Stimulated activated naive CD4-positive, alpha-beta T cell (primary cell): ENCODE data around the gene RHOV.

Experiments used
- DNase-seq, 6 experiments: peaks; one replicate each; lab custom pipeline; 2025; lab: John Stamatoyannopoulos, UW

The RHOV gene

GRCh38 chr15:40845036-40845435, 29.0 kb downstream of the RHOV start:
- DNase-seq: no peak

DNA sequence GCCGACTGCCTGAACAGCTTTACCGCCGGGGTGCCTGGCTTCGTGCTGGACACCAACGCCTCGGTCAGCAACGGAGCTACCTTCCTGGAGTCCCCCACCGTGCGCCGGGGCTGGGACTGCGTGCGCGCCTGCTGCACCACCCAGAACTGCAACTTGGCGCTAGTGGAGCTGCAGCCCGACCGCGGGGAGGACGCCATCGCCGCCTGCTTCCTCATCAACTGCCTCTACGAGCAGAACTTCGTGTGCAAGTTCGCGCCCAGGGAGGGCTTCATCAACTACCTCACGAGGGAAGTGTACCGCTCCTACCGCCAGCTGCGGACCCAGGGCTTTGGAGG, 29.4 kb downstream of the RHOV start:
- DNase-seq: peak in 4 of 6 experiments; percentile 5 to 63 (median 32)

GRCh38 chr15:40843885-40844695, 29.9 kb downstream of the RHOV start, which contains the start of gene SPINT1:
TSS of gene SPINT1 (plus strand) at chr15:40844048. CDS start at chr15:40844555, 507 bp downstream.
- peak in 4 of 6 experiments; percentile 10 to 63 (median 32) for DNase-seq

GRCh38 chr15:40843261-40843884, 30.7 kb downstream of the RHOV start:
- no peak for DNase-seq

DNA sequence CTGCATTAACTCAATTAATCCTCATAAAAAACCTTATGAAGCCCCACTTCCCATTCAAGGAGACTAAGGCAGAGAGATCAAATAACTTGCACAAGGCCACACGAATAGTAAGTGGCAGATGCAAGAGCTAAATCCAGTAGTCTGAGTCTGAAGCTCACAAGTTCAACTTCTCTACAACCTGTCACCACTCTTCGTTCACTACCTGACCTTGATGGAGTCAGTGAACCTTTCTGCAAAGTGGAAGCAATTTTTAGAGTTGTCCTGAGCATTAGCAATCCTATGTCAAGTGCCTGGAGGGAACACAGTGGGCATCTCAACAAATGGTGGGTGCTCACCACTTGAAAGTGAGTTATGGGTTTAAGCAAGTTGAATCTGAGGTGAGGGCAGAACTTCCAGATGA, 32.3 kb downstream of the RHOV start:
- DNase-seq: no peak

DNA sequence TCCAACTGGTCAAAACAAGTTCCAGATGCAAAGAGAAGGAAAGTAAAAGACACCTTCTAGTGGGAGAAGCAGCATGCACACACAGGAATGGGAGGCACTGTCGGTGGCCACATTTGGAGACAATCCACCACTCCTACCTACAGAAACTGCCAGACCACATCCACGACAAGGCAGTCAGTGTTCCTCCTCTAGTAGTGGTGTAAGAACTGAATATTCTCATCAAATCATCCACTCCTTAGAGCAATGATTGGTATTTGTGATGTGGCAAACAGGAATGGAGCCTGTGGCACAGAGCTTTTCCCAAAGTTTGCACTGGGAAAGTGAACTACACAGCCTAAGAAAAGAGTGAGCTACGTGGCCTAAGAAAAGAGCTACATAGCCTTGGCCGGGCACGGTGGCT, 35.3 kb downstream of the RHOV start:
- no peak for DNase-seq

DNA sequence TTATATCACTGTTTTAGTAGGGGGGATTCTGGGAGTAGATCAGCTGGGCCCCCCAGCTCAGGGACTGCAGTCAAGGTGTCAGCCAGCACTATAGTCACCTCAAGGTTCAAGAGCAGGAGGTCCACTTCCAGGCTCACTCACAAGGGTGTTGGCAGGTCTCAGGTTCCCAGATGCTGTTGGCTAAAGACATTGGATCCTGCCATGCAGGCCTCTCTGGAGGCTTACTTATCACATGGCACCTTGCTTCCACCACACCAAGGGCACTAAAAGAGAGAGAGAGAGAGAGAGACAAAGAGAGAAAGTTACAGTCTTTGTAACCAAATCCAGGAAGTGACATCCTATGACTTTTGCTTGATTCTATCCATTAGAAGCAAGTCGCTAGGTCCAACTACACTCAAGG, 38.0 kb downstream of the RHOV start:
- DNase-seq: no peak

GRCh38 chr15:40832903-40833302, 41.1 kb downstream of the RHOV start:
- DNase-seq: no peak

DNA sequence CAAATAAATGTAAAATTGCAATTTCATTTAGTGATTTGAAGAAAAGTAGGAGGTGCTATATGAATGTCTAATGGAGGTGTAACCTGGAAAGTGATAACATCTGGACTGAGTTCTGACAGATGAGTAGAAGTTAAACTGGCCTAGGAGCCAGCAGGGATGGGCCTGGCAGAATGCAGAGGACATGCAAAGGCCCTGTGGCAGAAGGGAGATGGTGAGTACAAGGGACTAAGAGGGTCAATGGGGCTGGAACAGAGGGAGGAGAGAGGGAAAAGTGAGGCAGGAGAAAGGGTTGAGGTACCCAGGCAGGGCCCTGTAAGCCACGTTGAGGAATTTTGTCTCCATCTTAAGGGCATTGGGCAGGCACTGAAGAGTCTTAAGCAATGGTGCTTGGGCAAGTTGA, 42.2 kb downstream of the RHOV start:
- DNase-seq: no peak

- DNase-seq: no peak
Observed at GRCh38 chr15:40830884-40831283, 43.1 kb downstream of the RHOV start.

DNA sequence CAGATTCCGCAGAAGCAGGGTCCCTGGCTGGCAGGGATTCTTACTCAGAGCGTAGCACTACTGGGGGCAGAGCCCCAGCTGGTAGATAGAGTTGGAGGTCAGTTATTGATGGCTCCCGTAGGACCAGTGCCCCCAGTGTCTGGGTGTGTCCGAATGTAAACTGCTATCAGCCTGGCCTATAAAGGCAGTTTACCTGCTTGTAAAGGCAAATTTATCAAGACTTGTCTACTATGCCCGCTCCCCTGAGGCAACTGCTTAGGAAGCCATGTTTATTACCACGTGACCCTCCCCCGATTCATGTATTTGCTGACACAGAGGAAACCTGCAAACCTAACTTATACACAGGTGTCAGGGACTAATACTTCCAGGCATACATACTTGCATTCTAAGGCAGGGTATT, 44.9 kb downstream of the RHOV start:
- DNase-seq: no peak

GRCh38 chr15:40828447-40829036, 45.5 kb downstream of the RHOV start, which contains the start of gene PPP1R14D:
TSS of gene PPP1R14D (minus strand) at chr15:40828708. CDS start at chr15:40828641, 67 bp downstream.
- no peak for DNase-seq

GRCh38 chr15:40826423-40827075, 47.5 kb downstream of the RHOV start:
- DNase-seq: no peak

DNA sequence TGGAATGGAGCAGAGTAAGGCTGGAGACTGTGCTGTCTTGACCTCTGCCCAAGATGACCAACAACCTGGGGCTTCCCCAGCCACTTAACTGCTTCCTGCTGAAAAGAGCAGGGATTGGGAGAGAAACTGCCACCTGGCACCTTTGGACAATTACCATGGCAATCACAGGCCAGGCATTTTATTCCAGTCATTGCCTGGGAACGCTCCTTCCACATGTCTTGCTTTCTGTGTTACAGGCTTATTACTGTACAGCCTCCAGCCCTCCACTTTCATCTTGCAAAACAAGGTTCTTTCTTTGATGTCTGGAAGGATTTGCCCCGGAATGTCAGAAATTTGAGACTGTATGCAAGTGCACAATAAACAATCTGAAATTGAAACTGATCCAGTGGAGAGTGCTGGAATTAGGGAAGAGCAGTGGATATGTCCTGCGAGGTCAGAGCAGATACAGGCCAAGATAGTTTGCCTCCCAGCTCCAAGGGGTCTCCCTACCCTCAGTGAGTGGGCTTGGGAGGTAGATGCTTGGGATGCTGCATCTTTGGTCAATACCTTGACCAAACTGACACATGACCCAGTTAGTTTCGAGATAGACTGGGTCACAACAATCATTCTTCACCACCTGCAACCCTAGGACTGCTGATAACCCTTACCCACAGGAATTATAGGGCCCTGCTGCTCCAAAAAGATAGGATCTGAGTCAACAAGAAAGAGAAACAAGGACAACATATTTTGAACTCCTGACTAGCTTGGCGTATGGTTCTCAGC, 48.2 kb downstream of the RHOV start:
- DNase-seq: no peak

DNA sequence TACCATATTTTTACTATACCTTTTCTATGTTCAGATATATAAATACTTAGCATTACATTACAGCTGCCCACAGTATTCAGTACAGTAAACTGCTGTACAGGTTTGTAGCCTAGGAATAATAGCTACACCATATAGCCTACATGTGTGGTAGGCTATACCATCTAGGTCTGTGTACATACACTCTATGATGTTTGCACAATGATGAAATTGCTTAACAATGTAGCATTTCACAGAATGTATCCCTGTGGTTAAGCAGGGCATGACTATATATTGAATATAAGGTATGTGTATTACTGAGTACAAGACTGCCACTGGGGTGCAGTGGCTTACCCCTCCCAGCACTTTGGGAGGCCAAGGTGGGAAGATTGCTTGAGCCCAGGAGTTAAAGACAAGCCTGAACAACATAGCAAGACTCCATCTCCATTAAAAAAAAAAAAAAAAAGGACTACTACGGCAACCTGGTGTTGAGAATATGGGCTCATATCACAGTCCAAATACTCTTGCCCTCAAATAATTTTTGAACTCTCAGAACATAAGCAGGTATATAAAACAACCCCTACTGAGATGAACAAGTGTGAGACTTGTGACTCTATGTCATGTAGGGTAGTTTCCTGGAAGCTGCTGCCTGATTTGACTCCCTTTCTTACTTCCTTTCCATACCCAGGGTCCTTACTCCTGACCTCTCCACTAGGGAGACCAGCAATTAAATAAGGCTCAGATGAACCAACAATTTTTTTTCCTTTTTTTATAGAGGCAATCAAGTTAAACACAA, 50.3 kb downstream of the RHOV start:
- DNase-seq: no peak
